ENCODE results near the gene XRCC4.

DNA sequence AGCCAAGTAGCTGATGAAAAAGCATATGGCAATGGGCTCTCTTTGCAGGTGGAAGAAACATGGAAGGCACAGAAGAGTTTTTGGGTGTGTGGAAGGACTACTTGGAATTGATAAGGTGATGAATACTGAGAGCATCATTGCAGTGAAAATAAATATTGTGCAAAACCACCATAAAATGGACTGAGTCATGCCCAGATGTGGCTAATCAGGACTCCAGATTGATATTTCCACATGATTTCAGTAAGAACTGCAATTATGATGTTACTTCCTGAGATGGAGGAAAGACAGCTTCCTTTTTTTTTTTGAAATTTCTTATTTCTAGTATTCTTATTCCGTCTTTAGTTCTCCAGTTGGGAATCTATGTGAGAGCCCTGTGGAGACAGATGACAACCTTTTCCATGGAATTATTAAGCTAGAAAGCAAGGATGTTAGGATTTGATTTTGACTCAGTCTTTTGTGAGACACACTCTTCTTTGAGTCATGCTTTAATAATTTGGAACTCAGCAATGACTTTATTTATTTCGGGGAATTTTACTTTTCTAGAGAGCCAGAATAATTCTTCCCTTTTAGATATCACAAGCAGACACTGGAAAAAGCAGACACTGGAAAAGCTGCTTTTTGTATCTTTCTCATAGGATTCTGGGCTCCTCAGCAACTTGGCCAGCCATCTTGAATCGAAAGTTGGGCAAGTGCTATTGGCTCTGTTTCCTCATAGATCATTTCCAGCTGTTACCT lies 300.0 kb downstream of the XRCC4 start:
- TF ChIP-seq ZNF384 (IDR thresholded peaks at IDR 0.05) (no peak), FOXM1 (IDR thresholded peaks at IDR 0.05; ENCODE audit: borderline replicate concordance) (no peak), NFRKB (IDR thresholded peaks at IDR 0.05) (no peak), SP1 (IDR thresholded peaks at IDR 0.05) (no peak), TARDBP (IDR thresholded peaks at IDR 0.05) (no peak), FOXK2 (IDR thresholded peaks at IDR 0.05) (no peak), CTBP1 (IDR thresholded peaks at IDR 0.05; ENCODE audit: borderline replicate concordance) (no peak), BHLHE40 (IDR thresholded peaks at IDR 0.05; ENCODE audit: borderline replicate concordance) (no peak), FOXA1 (IDR thresholded peaks at IDR 0.05) (no peak)
